AG09319 (cell line): ENCODE results near the gene EEPD1.

Experiments used
- DNase-seq: peaks from one replicate; pipeline ENCODE4 v3.0.0-alpha.2; 2010; ENCODE audit warnings: low read depth; ENCODE audit errors: extremely low read depth
- CTCF ChIP-seq: IDR thresholded peaks from 2 replicates; pipeline ENCODE4 v1.5.1; 2011; ENCODE audit warnings: low read depth, mild to moderate bottlenecking, inconsistent platforms, low read length, moderate library complexity

The EEPD1 gene

GRCh38 chr7:36305226-36305625 lies 152.2 kb downstream of the EEPD1 start:
- no peak for TF ChIP-seq CTCF
- DNase-seq: no peak

DNA sequence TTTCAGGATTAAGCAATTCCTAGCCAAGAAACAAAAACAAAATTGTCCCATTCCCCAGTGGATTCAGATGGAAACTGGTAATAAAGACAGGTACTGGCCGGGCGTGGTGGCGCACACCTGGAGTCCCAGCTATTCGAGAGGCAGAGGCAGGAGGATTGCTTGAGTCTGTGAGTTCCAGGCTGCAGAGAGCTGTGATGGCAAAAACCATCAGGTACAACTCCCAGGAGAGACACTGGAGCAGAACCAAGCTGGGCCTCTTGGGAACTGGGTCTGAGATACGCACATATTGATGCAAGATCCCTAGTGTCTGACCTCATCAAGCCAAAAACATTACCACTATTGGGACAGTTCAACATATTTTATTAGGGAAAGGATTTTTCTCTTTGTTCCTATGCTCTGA lies 152.6 kb downstream of the EEPD1 start:
- TF ChIP-seq CTCF: no peak
- DNase-seq: no peak

- DNase-seq: no peak
- TF ChIP-seq CTCF: no peak
Observed at GRCh38 chr7:36306222-36306621, 153.2 kb downstream of the EEPD1 start.

- no peak for DNase-seq
- no peak for TF ChIP-seq CTCF
Observed at GRCh38 chr7:36306722-36307121, 153.7 kb downstream of the EEPD1 start.

- no peak for DNase-seq
- no peak for TF ChIP-seq CTCF
Observed at GRCh38 chr7:36308031-36308430, 155.0 kb downstream of the EEPD1 start.

GRCh38 chr7:36309301-36309700 lies 156.2 kb downstream of the EEPD1 start:
- DNase-seq: no peak
- no peak for TF ChIP-seq CTCF

- no peak for DNase-seq
- no peak for TF ChIP-seq CTCF
Observed at GRCh38 chr7:36309716-36310115, 156.7 kb downstream of the EEPD1 start.
